ENCODE measurements around the gene PELI2.

Gene PELI2

DNA sequence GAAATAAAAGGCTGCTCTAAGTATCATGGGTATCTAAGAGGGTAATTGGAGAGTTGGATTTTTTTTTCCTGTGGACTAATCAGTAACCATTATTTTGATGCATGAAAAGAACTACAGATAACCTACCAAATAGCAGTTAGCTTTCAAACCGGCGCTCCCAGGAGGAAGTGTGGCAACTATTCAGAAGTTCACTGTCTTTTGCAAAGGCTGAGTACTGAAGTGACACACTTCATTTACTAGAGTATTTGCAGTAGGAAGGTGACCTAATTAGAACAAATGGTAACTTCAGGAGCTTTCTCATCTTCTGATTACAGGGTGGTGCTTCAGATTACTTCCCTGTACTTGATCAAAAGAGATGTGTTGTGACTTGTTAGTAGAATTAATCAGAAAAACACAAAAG is 87.7 kb downstream of the PELI2 start:
- DNase-seq (ENCODE audit: low read depth in 3 of 3) = no peak

GRCh38 chr14:56206596-56206995 is 88.4 kb downstream of the PELI2 start:
- no peak for DNase-seq (ENCODE audit: low read depth in 3 of 3)

- DNase-seq (ENCODE audit: low read depth in 3 of 3) = no peak
Observed at GRCh38 chr14:56207626-56208292, 89.5 kb downstream of the PELI2 start.

- DNase-seq (ENCODE audit: low read depth in 3 of 3) = no peak
Observed at GRCh38 chr14:56208520-56208919, 90.3 kb downstream of the PELI2 start.

DNA sequence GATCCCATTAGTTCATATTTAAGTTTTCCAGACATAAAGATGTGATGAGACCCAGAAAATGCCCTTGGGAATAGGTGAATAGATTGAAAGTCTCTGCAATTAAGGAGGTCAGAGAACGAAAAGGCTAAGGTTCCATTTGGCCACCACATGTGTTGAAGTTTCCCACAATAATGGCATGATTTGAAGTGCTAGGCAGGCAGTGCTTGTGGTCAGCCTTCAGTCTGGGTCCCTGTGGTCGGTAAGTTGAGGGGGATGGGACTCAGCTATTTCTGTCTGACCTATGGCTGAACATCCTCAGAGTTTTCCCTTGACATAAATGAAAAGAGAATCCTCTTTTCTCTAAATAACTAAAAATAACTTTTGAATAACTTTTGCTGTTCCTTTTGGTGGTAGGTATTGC is 92.4 kb downstream of the PELI2 start:
- DNase-seq (ENCODE audit: low read depth in 3 of 3) = no peak

DNA sequence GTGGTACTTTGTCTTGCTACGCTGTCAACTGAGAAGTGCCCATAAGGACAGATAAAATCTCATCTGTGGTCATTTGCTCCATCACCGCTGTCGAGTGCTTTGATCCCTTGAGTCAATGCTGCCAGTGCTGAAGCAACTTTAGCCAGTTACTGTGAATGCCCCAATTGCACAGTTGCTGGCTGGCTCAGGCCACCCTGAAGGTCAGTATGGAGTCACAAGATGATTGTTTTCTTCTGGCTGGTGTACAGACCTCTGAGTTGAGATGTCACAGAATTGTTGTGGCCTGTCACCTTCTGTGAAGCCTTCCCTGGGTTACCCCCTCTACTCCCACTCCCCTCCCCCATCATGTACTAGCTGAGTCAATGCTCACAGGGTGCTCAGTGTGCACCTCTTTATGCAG is 92.9 kb downstream of the PELI2 start:
- DNase-seq (ENCODE audit: low read depth in 3 of 3) = no peak

DNA sequence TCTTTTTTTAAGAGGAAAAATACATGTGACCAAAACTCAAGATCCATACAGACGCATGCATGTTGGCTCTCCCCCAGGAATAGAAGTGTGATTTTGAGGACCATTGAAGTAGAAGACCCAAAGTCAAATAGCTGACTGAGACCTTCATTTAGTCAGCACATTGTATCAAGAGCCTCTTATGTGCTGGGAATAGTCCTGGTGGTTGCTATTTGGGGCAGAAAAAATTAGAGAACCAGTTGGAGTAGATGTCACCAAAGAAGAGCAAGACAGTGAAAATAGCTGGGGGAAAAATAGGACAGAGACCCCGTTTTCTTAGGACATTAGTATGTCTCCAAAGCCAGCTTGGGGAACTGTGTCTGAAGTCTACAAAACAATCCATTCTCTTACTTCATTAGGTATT is 93.6 kb downstream of the PELI2 start:
- DNase-seq (ENCODE audit: low read depth in 3 of 3) = no peak

DNA sequence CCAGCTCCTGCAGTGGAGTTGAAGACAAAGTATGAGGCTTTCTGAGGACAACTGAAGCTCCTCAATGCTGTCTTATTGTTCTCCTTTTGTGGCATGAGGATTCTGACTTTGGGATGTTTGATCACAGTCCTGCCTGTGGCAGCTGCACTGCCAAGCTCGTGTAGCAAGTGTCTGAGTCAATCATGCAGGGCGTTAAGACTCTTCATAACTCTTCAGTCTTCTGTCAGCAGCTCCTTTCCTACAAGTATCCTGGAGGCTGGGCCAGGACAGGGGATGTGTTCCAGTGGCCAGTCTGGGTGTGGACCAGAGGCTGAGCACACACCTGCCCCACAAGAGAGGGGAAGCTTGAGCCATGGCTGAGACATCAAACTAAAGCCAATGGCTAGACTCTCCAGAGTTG is 94.3 kb downstream of the PELI2 start:
- DNase-seq (ENCODE audit: low read depth in 3 of 3) = no peak

GRCh38 chr14:56213306-56213705 is 95.1 kb downstream of the PELI2 start:
- no peak for DNase-seq (ENCODE audit: low read depth in 3 of 3)

DNA sequence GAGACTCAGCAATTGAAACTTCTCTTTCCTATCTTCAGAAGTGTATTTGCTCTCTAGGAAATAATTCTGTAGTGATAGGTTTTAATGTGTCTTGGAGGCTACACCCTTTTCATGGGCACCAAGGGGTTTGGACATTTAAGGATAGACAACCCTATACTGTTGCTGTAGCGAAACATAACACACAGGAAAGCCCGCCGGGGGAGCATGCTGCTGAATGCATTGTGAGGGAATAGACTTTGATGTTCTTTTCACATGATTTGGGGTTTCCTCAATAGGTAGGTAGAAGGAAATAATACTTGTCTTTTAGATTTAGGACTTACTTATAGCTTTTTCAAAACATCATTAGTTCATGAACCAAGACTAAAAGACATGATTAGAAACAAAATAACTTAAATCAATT is 97.0 kb downstream of the PELI2 start:
- no peak for DNase-seq (ENCODE audit: low read depth in 3 of 3)

- DNase-seq (ENCODE audit: low read depth in 3 of 3) = no peak
Observed at GRCh38 chr14:56216626-56217379, 98.6 kb downstream of the PELI2 start.

GRCh38 chr14:56217380-56218045 is 99.3 kb downstream of the PELI2 start:
- no peak for DNase-seq (ENCODE audit: low read depth in 3 of 3)

DNA sequence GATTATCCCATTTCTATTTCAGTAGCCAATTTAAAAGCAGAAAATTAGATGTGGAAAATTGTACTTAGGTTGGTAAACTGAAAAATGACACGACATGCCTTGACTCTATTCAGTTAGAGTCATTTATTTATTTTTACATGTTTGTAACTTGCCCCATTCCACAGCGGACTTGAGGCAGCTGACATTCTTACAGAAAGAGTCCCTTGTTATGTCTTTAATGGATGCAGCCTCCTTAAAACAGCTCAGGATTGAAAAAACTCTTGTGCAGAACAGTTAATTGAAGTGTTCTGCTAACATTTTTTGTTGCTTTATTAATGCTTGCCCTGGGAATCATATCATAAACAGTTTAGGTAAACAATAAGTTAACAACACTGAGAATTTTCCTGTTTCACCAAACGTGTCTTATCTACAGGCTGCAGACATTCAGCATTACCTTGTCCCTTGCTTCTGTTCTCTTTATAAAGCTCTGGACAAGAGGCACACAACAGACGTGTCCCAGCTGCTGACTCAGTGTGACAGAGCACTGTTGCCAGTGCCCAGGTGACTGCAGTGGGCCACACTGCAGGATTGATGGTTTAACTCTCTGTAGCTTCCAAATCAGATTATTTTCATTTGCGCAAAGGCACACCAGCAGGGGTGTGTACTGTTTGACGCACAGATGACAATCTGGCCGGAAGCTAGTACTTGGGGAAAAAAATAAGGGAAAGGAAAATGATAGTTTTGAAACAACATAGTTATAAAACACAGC is 101.6 kb downstream of the PELI2 start:
- DNase-seq (ENCODE audit: low read depth in 3 of 3) = no peak

GRCh38 chr14:56221382-56222128 is 103.3 kb downstream of the PELI2 start:
- no peak for DNase-seq (ENCODE audit: low read depth in 3 of 3)

DNA sequence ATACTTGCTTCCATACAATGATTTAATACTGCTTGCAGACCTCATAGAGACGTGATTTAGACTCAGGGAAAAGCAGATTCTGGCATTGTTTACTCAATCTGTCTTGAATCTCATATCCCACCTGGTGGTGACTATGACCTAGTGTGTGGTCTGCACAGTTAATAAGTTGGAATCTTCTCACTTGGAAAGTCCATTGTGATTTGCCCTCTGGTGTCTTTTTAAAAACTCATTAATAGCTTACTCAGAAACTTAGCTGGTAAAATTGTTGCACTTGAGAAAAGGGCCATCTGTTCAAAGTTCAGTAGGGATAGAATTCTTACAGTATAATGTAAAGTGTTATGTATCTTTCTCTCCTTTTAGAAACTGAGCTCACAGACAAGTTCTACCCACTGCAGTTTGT is 106.0 kb downstream of the PELI2 start:
- no peak for DNase-seq (ENCODE audit: low read depth in 3 of 3)

DNA sequence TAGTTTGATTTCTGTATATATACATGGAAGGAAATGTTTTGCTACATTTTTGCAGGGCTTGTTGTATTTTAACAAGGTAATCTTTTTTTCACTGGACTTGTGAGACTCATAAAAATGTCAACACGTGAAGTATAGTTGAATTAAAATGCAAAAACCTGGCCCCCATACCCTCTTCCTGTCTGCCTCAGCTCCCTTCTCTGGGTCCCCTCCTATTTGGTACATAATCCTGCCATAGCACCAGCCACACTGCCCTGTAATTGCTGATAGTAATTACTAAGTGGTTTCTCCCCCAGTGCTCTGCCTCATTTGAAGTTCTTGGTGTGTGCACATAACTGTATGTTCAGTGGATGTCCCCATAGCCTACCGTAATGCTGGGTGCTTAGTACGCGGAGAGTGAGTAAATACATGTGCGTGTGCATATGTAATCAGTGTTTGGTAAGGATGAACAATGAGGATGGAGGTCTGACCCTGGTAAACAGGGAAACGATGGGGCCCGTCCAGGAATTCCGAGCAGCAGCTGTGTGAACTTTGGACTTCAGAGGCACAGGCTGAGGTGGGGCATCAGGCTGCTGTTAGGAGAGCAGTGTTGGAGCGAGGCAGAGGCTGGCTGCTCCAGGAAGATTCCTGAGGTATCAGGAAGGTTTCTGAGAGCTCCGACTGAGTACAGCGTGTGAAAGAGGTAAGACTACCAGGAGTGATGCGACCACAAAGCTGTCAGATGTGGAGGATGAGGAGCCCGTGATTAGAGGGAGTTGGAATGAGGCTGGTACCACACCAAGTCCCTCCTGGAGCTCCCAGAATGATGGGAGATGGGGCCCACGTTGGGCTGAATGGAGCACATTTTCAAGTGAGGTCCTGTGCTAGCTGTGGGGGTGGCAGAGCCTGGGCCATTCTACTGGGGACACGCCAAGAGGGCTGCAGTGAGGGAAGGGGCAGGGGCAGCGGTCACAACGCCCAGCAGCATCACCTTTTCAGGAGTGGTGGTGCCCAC is 106.8 kb downstream of the PELI2 start:
- no peak for DNase-seq (ENCODE audit: low read depth in 3 of 3)

- DNase-seq (ENCODE audit: low read depth in 3 of 3) = no peak
Observed at GRCh38 chr14:56235388-56235787, 117.2 kb downstream of the PELI2 start.

GRCh38 chr14:56237398-56237797 is 119.2 kb downstream of the PELI2 start:
- DNase-seq (ENCODE audit: low read depth in 3 of 3) = no peak

GRCh38 chr14:56241461-56241860 is 123.2 kb downstream of the PELI2 start:
- DNase-seq (ENCODE audit: low read depth in 3 of 3) = no peak

DNA sequence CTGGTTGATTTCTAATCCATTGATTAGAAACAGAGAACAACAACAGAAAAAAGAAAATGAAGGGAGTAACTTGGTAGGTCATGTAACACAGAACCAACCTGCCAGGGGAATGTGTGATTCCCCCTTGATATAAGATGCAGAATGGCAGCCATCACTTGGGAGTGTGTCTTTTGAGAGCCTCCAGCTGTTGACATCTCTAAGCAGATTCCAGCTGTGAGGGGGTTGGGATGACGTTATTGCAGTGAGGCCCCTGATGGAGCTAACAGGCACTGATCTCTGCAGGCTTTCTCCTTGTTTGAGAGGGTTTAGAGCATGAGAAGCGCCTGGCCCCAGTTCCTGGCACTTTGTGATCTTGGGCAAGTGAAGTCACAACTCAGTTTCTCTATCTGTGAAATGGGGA is 124.9 kb downstream of the PELI2 start:
- no peak for DNase-seq (ENCODE audit: low read depth in 3 of 3)
